Fibroblast of peridontal ligament (primary cell): Measurements from ENCODE around the gene ERCC6L2.

Source experiments
- DNase-seq: peaks from one replicate; pipeline ENCODE4 v3.0.0-alpha.2; 2010; ENCODE audit errors: extremely low read depth

ERCC6L2 gene, protein sequence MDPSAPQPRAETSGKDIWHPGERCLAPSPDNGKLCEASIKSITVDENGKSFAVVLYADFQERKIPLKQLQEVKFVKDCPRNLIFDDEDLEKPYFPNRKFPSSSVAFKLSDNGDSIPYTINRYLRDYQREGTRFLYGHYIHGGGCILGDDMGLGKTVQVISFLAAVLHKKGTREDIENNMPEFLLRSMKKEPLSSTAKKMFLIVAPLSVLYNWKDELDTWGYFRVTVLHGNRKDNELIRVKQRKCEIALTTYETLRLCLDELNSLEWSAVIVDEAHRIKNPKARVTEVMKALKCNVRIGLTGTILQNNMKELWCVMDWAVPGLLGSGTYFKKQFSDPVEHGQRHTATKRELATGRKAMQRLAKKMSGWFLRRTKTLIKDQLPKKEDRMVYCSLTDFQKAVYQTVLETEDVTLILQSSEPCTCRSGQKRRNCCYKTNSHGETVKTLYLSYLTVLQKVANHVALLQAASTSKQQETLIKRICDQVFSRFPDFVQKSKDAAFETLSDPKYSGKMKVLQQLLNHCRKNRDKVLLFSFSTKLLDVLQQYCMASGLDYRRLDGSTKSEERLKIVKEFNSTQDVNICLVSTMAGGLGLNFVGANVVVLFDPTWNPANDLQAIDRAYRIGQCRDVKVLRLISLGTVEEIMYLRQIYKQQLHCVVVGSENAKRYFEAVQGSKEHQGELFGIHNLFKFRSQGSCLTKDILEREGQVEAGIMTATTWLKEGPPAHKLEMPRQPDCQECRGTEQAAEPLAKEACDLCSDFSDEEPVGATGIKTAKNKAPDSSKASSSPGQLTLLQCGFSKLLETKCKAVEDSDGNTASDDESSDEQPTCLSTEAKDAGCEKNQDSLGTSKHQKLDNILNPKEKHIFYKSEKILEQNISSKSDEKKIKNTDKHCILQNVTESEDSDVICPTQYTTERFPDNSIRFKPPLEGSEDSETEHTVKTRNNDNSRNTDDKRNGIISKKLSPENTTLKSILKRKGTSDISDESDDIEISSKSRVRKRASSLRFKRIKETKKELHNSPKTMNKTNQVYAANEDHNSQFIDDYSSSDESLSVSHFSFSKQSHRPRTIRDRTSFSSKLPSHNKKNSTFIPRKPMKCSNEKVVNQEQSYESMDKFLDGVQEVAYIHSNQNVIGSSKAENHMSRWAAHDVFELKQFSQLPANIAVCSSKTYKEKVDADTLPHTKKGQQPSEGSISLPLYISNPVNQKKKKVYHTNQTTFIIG (N-terminal part only)

DNA sequence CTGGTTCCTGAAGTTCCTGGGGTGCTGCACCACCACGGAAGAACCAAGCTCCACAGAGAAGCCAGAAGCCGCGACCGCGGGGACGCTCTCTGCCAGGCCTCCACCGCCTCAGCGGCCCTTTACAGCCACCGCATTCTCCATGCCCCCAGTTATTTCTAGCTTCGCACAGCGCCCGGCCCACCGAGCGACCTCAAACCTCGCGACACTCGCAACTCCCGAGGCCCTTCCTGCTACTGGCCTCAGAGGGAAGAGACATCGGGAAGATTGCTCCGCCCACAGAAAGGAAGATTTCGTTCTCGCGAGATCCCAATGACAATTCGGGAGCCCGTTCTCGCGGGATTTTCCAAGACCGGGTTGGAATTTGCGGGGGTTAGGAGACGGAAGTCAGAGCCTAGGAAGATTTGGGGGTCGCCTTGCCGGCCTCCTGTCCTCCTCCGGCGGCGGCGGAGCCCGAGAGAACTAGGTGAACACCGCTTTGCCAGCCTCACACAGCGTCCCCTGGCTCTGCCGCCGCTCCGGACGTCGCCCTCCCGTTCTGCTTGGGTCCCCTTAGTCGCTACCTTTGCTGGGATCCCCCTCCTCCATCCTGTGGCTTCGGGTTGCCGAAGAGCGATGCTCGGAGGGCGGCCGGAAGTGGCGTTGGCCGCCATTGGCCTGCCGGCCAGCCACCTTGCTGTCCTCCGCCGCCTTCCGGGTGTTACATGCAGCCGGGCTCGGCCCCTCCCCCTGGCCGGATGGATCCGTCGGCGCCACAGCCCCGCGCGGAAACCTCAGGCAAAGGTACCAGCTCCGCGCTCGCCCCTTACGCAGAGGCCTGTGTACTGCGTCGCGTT is at the start of gene ERCC6L2:
TSS of gene ERCC6L2 (plus strand) at position 387 of the 833 bp plus-strand sequence. CDS start at position 735, 348 bp downstream.
- DNase-seq = peak; percentile 99

- DNase-seq = no peak
Measured at GRCh38 chr9:95826183-95826838, 49.2 kb upstream of the ERCC6L2 start.

DNA sequence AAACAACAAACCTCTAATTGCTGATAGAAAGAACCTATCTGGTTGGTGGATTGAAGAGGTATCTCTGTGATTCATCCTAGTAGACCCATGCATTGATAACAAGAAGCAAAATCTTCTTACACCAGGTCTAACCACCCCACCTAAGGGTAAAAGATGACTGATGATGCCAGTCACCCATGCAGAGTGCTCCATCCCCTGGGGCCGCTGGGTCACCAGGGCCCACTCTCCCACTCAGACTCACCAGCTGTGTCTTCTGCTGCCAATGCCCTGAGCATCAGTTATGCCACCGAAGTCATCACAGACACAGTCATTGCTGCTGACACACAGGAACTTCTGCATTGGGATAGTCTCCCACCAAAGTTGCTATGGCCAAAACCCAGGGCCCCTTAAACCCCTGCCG is 44.7 kb upstream of the ERCC6L2 start:
- no peak for DNase-seq

DNA sequence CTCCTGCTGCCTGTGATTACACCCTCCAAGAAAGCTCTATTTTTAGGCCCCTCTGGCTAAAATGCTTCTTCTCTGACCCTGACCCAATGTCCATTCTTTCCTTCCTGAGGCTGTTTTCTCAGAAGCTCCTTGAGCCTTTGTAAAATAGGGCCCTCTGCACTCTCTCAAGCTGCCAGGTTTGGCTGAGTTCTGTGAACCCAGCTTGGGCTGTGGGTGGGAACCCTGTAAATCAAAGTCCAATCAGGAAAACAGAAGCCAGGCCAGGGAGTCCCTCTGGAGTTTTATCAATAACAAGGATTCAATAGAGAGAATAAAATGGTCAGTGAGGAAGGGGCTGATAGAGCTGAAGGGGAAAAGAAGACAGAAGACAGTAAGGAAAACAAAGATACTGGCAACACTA is 43.7 kb upstream of the ERCC6L2 start:
- DNase-seq = no peak

- DNase-seq = no peak
Measured at GRCh38 chr9:95833546-95834178, 41.8 kb upstream of the ERCC6L2 start.

DNA sequence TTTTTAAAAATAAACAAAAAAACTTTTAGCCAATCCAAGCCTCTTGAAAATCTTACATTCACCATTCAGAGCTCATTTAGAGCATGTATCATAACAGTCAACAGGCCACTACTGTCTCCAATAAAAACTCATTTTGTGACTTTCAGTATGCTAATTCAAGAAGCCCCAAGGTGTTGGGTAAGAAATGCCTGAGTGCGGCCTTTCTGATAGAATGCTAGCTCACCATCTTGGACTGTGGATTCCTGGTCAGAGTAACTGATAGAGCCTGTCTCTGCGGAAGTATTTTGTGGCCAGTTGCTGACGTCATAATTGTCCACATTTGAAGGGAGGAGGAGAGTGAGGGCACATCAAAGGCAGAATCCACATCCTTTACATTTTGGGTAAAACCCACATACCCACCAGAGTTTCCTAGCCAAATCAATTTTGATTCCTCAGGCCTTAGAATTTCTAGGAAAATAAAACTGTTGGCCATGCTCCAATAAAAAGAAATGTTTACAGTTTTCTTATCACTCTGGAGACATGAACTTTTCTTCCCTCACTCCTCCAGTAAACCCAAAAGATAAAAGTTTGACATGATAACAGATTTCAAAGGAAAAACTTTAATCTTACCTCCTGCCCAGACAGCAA is 41.1 kb upstream of the ERCC6L2 start:
- DNase-seq = peak; percentile 59

DNA sequence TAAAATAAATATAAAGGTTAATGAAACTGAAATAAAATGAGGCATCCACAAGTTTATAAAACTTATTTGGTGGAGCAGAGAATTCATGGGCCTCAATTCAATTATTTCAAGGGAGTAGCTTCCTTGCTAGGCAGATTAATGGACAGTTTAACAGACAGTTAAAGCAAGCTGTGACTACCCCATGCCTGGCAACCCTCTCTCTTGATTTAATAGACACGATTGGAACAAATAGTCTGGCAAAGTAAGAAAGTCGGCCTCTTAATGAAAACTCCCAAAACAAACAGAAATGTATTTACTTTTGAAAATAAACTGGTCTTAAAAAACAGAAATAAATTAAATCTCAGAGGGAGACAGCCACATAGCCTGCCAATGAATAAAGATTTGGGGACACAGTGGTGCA is 40.1 kb upstream of the ERCC6L2 start:
- DNase-seq = no peak

GRCh38 chr9:95836072-95836471 is 39.4 kb upstream of the ERCC6L2 start:
- no peak for DNase-seq

DNA sequence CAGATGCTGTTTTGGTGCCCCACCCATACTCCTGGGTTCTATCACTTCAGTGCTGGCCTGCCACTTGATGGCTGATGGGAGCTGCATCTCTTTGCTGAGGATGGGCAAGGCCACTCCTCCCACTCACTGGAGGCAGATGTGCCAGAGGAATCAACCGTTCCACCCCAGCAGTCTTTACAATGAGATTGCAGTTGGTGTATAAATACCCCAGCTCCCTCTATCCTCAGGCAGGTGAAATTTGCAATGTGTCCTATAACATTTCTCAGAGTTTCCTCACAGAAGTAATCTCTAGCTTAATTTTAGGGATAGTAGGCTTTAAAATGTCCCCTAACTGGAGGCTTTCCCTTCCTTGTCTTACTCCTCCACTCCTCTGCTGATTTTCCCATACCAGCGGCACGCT is 36.5 kb upstream of the ERCC6L2 start:
- no peak for DNase-seq

DNA sequence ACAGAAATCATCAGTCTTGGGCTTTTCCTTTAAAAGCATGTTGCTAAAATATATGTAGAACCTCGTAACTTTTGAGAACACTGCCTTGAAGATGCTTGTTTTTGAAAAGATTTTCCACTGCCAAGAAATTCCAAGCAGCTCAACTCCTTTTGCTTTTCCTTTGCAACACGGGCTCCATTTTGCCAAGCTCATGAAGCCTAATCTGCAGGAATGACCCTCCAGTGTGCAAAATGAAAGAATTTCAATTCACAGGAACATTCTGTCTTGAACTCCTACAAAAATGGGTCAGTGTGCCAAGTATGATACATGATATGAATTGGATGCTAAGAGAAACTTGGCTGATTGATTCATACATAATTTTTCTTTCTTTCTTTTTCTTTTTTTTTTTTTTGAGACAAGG is 35.4 kb upstream of the ERCC6L2 start:
- DNase-seq = peak; percentile 45

- DNase-seq = no peak
Measured at GRCh38 chr9:95841377-95841776, 34.1 kb upstream of the ERCC6L2 start.

DNA sequence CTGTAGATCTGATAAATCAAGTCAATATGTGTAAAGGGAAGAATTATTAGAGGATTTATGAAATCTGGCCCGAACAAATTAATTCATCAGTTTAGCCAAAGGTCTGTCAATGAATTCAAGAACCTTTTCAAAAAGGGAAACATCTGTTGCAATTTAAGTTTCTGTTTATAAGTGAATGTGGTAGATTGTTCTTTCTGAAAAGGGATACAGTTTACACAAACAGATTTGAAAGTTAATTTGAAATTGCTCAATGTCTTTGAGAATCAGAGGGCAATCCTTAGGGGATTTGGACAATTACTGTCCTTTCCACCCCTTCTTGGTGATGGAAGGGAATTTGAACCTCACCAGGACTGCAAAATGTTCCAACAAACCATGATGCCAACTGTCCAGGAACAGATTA is 29.7 kb upstream of the ERCC6L2 start:
- peak; percentile 65 for DNase-seq

DNA sequence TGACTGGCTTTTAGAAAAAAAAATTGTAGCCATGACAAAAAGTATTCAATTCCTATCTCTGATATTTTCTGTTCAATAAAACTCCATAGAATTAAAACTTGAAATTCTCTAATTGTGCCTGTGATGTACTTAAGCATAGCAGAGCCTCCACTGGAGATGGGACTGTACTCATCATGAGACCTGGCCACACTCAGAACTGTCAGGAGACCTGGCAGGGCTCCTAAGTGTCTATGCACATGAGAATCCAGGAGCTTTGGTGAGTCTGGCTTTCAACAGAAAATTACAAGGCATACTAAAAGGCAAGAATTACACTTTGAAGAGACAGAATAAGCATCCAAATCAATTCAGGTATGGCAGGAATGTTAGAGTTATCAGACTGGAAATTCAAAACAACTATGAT is 26.7 kb upstream of the ERCC6L2 start:
- DNase-seq = no peak

GRCh38 chr9:95852059-95853032 is 23.1 kb upstream of the ERCC6L2 start:
- DNase-seq = peak; percentile 43

GRCh38 chr9:95854386-95855020 is 21.0 kb upstream of the ERCC6L2 start:
- peak; percentile 83 for DNase-seq

DNA sequence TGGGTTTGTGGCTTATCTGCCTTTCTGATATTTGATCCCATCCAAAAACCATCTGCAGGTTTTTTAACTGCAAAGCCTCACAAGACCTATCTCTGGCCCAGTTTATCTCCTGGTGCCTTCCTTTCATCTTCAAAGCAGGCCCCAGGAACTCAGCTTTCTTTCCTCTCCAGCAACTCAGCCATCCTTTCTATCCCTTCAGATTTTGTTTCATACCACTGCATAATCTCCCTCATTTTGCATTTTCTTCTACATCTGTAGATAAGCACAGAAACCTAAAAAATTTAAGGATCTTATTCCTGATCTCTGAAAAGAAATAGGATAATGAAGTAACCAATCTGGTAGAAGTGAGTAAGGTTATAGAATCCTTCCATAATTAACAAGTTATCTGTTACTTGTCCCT is 19.5 kb upstream of the ERCC6L2 start:
- DNase-seq = no peak

DNA sequence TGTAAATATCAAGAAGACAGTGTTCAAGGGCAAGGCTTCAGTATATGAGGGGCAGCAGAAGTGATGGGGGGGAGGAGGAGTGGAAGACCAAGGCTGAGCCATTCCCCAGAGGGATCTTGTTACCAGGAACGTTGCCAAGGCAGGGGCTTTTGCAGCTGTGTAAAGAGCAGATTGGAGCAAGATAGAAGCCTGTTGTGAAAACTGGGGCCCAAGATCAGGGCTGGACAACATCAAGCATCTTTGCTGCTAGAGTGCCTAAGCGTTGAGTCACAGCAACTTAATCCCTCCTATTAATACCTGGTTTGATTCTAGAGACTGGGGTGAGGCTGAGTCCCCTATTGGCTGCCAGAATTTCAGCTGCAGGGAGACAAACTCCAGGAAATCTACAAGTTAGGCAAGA is 18.4 kb upstream of the ERCC6L2 start:
- peak; percentile 58 for DNase-seq

- no peak for DNase-seq
Measured at GRCh38 chr9:95857896-95858295, 17.6 kb upstream of the ERCC6L2 start.
